NCI-H345 treated with DMSO at 0.1 percent for 48 hours (cell line): Measurements from ENCODE around the gene DAAM1.

Experiments used
- DNase-seq: peaks from one replicate; lab custom pipeline; 2025; ENCODE audit not compliant: unreplicated experiment; lab: John Stamatoyannopoulos, UW

Gene DAAM1

DNA sequence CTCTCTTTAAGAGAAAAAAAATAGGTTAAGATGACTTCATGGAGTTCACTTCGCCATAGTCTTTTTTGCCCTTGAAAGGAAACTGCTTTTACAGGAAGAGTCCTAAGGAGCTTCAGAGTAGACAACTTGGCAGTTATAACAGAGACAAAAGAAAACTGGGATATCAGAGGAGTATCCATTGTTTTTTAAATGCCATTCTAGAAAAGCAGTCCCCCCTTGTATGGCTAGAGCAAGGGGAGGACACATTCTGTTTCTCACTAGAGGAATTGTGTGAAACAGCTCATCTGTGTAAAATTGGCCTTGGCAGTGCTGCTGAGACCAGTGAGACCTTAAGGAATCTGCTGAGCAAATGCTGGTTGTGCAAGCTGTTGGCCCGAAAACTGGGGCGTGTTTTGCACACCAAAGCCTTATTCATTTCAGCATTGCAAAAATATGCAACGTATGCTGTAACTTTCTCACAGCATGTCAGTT, 148.7 kb downstream of the DAAM1 start:
- no peak for DNase-seq

DNA sequence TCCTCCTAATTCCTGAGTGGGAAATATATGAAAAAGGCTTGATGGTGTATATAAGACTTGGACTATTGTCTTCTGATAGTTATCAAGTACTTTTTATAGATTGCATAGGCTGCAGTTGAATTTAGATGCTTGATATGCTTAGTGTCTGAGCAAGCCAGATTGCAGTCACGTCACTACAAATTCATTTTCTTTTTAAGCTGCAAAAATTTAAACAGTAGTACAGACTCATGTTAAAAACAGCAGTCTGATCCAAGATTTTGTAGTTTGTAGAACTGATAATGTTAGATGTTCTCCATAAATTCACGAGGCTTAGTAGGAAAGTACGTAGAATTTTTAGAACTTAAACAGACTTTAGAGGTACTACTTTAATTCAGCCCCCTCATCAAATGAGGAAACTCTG, 150.3 kb downstream of the DAAM1 start:
- no peak for DNase-seq

DNA sequence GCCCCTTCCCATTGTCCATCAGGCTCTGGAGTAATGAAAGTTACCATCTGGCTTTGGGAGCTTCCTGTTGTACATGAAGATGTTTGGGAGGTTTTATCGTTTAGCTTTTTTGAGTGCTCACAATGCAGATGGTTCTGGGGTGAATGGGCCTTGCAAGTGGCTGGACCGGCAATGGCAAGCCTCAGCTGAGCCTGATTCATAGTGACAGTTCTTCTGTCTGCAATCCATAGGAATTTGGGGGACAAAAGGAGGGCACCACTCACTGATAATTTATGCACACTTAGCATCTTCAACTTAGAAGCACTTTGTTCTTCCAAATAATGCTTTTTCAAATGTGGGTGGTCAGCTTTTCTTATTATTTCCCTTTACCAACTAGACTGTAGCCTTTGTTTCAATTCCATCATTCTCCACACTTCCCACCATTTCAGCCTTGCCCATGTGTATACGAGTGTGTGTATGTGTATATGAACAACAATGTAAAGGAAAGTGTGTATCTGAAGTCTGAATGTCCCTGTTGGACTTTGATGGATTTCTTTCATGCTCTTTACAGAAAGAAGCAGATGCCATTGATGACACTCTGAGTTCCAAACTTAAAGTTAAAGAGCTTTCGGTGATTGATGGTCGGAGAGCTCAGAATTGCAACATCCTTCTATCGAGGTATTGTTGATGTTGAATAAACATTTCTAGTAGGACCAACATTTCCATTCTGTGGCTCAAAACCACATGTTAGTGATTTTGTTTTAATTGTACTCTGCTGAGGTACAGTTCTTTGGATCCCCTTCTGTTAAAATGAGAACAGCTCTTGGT, 151.3 kb downstream of the DAAM1 start:
- DNase-seq = no peak

DNA sequence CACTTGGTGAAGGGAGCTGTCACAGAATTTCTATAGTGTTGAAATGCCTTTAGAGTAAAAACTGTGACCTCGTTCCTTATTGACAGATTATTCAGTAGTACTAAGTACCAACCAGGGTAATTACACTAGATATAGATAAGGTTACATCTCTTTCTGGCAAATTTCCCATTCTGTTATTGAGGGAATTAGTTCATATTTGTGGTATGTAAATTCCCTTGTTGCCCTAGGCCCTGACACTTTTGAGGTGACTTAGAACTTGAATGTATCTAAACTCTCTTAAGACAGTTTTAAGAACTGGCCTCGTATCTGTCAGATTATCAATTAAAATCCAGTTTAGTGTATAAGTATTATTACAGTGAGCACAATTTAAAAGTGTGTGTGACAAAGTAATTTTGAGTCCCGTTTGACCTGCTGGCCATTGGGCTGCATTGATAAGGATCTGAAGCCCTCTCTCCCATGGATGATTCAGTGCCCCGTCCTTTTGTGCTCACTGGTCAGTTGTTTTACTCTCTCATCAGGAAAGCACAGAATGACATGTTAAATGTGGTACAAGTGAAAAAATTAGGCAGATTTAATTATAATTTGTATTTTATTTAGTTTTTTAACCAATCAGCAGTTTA, 153.5 kb downstream of the DAAM1 start:
- DNase-seq = no peak

DNA sequence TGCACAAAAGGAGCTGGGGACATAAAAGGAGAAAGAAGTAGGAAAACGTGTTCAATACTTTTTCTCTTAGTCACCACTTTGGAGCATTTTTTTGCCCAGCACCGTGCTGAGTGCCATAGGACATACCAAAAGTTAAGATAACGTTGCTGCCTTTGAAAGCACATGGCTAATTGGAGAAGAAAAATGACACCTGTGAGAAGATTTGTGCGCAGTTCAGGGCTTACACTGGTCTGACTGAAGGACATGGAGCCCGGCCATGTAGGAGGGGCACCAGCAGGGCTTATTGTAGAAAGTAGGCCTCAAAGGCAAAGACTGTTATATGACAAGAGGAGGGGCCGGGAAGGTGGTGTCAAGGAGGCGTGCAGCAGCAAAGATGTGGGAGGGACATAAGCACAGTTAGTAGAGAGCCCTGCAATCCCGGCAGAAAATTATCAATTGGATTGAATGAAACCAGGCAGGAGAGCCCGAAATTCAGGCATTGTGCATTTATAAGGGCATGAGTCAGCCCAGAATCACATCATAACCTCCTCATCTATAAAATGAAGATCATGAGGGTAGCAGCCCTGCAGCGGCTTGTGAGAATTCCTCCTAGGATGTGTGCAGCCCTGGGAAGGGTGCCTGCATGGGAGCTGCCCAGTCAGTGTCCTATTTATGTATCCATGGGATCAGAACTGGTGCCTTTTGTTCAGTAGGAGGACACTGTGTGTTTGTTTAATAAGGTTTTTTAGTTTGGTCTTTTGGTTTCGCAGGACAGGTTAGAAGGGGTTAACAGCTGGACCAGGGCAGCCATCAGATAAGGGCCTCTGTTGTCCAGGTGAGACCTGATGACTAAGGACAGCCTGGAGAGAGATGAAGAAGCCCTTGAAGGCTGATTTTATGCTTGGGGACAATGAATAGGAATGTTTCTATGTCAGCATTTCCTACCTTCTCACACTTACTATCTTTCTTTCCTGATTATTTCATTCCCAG, 154.3 kb downstream of the DAAM1 start:
- no peak for DNase-seq

DNA sequence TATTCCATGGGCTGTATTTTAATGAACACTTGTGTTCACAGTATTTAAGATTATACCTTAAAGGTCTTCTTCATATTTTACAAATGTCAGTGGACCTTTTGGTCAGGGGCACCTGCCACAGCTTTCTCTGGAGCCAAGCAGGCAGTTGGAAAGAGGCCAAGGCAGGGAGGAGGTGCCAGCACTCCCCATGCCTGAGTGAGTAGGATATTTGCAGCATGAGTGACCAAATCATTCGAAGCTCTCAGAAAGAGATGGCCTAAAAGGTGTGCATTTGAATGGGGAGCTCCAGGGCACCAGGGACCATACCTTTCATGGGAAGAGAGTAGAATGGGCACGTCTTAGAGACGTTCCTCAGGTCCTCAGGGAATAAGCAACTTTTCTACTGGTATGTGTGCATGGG, 155.1 kb downstream of the DAAM1 start:
- peak; percentile 0 for DNase-seq

DNA sequence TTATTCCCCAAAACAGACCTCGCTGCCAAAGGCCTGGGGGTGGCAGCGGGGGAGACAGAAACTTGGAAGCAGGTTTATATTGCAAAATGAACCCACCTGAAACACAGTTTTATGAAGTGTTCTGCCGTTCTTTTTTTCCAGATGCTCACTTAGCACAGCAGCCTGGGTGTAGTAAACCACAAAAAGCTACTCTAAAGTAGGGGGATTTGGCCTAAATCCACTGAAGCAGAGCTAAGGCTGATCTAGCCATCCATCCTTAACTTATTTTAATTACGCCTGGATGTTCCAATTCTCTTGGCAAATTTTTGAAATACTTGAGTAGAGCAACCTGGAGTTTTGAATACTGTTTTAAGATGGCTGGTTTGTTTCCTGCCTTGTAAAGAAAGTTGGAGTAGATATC, 155.5 kb downstream of the DAAM1 start:
- no peak for DNase-seq

DNA sequence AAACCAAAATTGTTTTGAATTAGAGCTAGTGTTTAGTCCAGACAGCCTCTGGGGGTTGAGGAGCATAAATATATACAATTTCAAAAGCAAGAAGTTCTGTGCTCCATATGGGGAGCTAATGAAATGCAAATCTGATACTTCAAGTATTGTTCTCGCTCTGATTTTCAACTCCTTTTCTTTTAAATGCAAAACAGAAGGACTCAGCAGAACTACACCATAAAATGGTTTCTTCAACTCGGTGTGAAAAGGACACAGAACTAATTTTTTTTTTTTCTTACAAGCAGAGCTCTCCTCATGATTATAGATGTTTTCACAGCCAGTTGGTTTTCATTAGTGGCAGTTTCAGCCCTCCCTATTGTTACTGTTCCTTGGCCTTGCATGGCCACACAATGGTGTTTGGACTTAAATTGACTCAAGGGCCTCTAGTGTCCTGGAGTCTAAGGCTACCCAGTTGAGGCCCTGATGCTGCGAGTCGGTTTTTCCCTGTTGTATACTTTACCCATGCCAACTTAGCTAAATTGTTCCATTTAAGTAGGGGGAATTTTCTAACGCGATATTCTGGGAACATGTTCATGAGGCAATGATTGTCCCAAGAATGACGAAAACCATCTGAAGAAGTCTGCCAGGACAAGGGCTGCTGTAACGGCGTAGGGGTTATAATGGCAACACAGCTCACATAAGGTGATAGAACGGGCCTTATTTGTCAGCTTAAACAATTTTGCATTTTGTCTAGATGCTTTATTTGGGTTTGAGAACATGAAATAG, 156.4 kb downstream of the DAAM1 start:
- DNase-seq = no peak

DNA sequence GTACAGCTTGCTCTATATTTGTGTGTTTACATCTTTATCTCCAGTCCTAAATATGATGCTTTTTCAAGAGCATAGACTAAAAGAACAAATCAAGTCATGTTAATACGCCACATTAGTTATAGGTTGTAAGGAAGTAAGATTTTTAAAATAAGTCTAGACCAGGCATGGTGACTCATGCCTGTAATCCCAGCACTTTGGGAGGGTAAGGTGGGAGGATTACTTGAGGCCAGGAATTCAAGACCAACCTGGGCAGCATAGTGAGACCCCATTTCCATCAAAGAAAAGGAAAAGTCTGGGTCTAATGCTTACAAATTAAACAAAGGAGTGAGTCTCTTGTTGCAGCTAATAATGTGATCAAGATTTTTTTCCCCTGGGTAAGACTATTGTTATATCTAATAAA, 157.9 kb downstream of the DAAM1 start:
- no peak for DNase-seq

DNA sequence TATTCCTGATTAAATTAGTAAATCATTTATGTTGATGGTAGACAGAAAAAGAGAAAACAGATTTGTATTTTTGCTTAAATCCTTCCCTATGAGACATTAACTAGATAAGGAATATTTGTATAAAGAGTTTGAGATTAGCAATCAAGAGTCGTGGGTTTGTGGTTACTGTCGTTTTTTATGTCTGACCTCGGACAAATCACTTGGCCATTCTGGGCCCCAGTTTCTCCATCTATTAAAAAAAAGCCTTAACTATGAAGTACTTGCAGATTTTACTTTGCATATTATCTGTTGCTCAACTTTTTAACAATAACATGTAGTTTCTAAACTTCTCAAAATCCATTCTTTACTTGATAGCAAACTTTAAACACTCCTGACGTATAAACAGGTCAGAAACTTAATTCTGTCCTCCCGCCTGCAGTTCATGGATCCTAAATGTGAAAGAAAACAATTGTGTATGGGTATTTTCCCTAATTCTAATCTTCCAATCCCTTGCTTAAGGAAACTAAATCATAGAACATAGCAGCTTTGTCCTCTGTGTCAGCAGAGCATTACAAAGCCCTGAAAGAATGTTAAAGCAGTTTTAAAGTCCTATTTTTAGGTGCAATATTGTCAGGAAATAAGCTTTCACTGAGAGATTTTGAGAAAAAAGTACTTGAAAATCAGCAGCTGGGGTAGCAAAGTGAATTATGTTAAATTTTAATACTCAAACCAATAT, 158.5 kb downstream of the DAAM1 start:
- no peak for DNase-seq

DNA sequence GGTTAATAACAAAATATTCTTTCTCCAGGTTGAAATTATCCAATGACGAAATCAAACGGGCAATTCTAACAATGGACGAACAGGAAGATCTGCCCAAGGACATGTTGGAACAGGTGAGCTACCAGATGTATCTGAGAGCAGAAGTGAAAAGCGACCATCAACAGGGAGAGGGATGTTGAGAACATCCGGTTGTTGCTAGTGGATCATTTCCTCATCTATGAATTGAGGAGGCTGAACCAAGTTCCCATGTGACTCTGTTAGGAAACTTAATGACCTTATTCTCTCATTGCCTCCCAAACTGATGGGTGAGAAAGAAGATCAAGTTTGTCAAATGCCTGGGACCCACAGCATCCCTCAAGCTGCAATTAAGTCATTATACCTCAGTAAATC, 159.0 kb downstream of the DAAM1 start:
- DNase-seq = no peak

DNA sequence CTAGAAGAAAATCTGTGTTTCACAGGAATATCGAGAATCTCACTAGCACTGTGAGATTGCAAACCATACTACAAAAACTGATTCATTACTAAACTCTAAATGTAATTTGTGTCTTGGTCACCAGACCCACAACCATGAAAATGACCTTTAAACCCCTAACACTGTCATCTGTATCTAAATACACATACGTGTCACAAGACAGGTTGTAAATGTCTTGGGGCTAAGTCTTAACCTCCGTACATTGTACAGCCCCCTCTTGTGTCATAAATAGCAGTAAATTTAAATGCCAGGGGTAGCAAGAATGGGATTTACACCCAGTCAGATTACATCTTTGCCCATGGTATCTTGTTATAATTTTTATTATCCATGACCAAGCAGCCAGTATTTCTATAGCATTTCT, 159.4 kb downstream of the DAAM1 start:
- no peak for DNase-seq

DNA sequence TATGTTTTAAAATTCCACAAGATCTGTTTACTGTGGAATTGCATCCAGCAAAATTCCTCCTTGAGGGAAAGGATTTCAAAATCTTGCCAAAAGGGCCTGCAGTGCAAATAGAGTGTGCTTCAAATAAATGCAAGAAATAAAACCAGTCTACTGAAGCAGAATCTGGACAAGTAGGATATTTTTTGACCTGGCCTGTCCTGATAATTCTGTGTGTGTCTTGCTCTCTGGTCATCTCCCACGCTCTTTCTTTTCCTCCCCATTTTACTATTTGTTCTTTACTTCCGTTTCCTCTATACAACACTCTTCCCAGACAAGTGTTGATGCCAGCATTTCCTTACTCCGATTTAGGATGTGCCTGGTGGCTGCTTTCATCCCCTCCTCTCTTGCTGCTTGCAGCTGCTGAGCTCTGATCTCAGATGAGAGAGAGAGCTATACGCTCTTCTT, 160.8 kb downstream of the DAAM1 start:
- DNase-seq = no peak

DNA sequence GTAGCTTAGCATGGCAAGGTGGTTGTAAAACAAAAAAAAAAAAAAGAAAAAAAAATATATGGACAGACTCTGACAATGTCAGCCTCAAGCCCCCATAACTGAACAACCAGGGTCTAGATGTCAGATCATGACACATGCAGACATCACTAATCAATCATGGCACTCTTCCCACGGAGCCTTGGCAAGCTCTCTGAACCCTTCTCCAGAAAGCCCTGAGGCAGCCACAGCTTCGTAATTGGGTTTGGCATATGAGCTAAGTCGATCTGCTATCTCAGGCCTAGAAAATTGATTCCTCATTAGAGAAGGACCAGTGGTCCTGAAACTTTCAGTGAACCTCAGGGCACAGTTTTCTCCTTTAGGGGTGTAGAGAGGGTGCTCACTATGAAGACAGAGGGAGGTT, 164.5 kb downstream of the DAAM1 start:
- no peak for DNase-seq

DNA sequence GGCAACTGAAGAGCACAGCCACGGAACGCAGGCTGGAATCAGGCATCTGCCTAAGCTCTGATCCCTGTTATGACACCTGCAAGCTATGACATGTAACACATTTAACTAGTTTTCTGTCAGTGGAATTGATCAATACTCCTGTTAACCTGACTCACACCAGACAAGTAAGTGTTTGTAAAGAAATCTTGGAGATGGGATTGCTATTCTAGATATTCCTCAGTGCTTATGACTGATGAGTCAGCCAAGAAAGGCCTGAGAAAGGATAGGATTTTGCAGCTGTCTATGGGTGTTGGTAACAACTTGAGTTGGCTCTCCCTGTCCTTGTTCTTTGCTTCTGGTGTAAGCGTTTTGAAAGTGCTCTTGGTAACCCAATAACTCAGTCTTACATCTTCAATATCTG, 166.2 kb downstream of the DAAM1 start:
- DNase-seq = no peak

DNA sequence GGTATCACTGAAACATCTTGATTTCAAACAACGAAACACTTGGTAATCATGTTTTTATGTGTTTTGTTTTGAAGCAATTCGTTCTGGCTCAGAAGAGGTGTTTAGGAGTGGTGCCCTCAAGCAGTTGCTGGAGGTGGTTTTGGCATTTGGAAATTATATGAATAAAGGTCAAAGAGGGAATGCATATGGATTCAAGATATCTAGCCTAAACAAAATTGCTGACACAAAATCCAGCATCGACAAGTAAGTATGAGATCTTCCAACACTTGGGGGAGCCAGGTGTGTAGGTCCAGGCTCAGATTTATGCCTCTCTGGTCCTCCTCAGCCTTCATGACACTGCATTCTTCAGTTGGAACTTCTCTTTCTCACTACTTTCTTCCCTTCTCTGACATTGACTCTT, 166.6 kb downstream of the DAAM1 start:
- no peak for DNase-seq

DNA sequence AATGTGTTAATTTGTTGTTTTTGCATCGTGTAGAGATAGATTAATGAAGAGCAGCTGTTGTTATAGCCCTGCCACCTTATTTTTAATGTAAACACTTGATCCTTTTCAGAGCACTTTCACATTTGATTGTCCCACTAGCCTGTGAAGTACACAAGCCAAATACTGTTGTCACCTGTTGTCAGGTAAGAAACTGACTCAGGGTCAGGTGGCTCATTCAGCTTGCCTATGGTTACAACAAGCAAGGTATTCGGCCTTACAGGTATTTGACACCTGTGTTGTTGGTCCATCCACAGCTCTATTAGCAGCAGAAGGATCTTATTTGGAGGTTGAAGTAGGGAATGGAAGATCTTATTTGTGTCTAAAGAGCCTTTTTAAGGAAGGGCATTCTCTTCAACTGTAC, 167.8 kb downstream of the DAAM1 start:
- DNase-seq = no peak

DNA sequence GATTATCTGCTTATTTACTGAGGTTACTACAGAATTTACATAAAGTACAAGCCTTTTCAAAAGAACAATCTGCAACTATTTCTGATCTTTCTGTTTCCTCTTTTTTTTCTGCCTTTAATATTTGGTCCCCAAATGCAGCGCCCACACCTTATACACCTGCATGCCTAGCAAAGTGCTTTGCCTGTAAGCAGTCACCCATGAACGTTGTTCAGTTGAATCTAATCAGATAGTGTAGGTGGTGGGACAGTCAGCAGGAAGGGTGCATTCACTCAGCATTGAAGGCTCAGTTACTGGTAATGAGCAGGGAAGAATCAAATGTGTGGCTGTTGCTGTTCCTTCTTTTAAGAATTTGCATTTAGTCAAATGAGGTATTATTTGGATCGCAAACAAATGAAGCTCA, 168.3 kb downstream of the DAAM1 start:
- DNase-seq = no peak

DNA sequence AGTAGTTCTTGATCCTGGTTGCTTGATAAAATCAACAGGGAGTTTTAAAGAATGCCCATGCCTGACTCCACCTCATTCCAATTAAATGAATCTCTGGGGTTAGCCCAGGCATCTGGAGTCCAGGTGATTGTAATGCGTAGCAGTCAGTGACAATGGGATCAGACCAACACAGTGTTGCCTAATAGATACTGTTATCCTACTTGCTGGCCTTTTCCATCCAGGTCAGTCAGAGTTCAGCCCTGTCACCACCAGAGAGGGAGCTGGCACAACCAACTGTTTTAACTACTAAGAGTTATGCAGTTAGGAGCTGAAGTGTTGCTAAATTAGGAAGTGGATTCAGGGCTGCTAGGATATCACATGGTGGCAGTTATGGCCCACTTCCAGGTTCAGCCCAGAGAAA, 169.6 kb downstream of the DAAM1 start:
- no peak for DNase-seq

DNA sequence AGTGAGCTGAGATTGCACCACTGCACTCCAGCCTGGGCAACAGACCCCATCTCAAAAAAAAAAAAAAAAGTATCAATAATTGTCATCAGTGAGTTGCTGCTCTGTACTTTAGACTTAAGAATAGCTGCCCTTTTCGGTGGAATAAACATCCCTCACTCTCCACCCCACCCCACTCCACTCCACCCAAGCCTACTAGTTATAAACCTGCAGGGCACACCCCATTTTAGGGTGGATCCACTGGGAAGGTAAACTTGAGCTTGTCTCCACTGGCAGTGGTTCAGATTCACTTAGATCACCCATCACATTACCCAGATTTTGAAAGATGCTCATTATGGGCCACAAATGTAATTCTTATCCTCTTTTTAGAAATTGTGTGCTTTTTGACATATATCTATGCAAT, 170.3 kb downstream of the DAAM1 start:
- no peak for DNase-seq
